Activated CD4-positive, alpha-beta T cell treated with anti-CD3 and anti-CD28 coated beads, Interleukin-2, amount 10 ng/mL, durations not matched to agents 24 days and 14 days (primary cell): ENCODE data around the gene MC3R. TPM values are rescaled to one million over a fixed set of nuclear protein-coding genes. Genes with fewer than 3 reads are reported as not detected.

Experiments
- DNase-seq: peaks from one replicate; pipeline ENCODE4 v3.0.0; 2022
- H3K27ac Mint-ChIP-seq: one replicate; pipeline ENCODE4 v1.8.0; 2022; ENCODE audit warnings: mild to moderate bottlenecking, mixed read lengths
- H3K27me3 Mint-ChIP-seq: one replicate; pipeline ENCODE4 v1.8.0; 2022; ENCODE audit warnings: mixed read lengths
- H3K36me3 Mint-ChIP-seq: one replicate; pipeline ENCODE4 v1.8.0; 2022; ENCODE audit warnings: low read depth, mild to moderate bottlenecking, mixed read lengths
- H3K4me1 Mint-ChIP-seq: one replicate; pipeline ENCODE4 v1.8.0; 2021; ENCODE audit warnings: mixed read lengths
- H3K4me3 Mint-ChIP-seq: one replicate; pipeline ENCODE4 v1.8.0; 2022; ENCODE audit warnings: mild to moderate bottlenecking, moderate library complexity, mixed read lengths
- H3K9me3 Mint-ChIP-seq: one replicate; pipeline ENCODE4 v1.8.0; 2021; ENCODE audit warnings: mixed read lengths
- intact Hi-C: fragments of 100-400 bp; cut with micrococcal nuclease; formaldehyde crosslinking; loops from one replicate; pipeline ENCODE4 v1.15.1; 2023
- total RNA-seq: library from RNA; stranded (reverse); gene quantifications from 2 replicates; pipeline ENCODE4 v1.2.3, GENCODE V29; 2022

MC3R gene
- total RNA-seq, 1 donor from 2014 or later, result not detected

DNA sequence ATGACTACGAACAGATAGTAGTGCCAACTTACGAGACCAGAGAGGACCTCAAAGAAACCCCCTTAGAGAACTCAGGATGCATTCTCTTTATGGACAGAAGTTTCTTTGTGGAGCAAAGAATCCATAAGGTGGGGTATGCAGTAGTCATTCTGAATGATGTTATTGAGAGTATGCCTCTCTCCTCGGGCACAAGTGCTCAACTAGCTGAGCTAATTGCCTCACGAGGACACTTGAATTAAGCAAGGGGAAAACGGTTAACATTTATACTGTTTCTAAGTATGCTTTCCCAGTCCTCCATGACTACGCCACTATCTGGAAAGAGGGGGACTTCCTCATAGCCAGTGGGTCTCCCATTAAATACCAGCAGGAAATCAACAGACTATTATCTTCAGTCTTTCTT is 25.6 kb downstream of the MC3R start:
- H3K27ac Mint-ChIP-seq, result no peak overlapping the region
- H3K27me3 Mint-ChIP-seq, result no peaks in the 10 kb centered on the region
- no peaks in the 10 kb centered on the region for H3K36me3 Mint-ChIP-seq
- no peaks in the 10 kb centered on the region for H3K9me3 Mint-ChIP-seq
- no peaks in the 10 kb centered on the region for H3K4me1 Mint-ChIP-seq
- intact Hi-C loops, result no loop called here
- no peak overlapping the region for H3K4me3 Mint-ChIP-seq
- no peak for DNase-seq

- Mint-ChIP-seq H3K27me3 (no peaks in the 10 kb centered on the region), H3K36me3 (no peaks in the 10 kb centered on the region), H3K9me3 (peaks cover 3% of the 10 kb centered on the region), H3K4me1 (no peaks in the 10 kb centered on the region), H3K4me3 (no peak overlapping the region), H3K27ac (no peak overlapping the region)
- intact Hi-C loops, result no loop called here
- no peak for DNase-seq
Observed at GRCh38 chr20:56278196-56278595, 29.7 kb downstream of the MC3R start.

GRCh38 chr20:56285496-56285895 is 37.0 kb downstream of the MC3R start:
- Mint-ChIP-seq H3K4me1 (no peaks in the 10 kb centered on the region), H3K27me3 (no peaks in the 10 kb centered on the region), H3K9me3 (peaks cover 3% of the 10 kb centered on the region), H3K27ac (no peak overlapping the region), H3K4me3 (no peak overlapping the region), H3K36me3 (no peaks in the 10 kb centered on the region)
- intact Hi-C loops, result no loop called here
- no peak for DNase-seq

DNA sequence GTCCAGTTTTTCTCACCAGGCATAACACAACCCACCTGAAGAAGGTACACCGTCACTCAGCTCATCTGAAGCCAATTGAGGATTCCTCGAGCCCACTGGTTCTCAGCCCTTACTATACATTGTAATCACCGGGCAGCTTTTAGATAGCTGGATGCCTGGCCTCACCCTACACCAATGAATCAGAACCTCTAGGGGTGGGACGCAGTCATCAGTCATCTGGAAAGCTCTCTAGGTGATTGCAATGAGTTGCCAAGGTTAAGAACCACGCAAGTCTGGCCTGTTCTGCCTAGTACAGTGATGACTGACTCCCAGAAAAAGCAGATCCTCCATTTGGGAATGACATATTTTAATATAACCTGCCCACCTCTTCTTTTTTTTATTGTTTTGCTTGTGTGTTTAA is 41.1 kb downstream of the MC3R start:
- no peak for DNase-seq
- Mint-ChIP-seq H3K4me3 (no peak overlapping the region), H3K27ac (no peak overlapping the region), H3K36me3 (no peaks in the 10 kb centered on the region), H3K4me1 (no peaks in the 10 kb centered on the region), H3K27me3 (no peaks in the 10 kb centered on the region), H3K9me3 (no peaks in the 10 kb centered on the region)
- intact Hi-C loops, result no loop called here

GRCh38 chr20:56299362-56299761 is 50.8 kb downstream of the MC3R start:
- DNase-seq, result no peak
- Mint-ChIP-seq H3K4me1 (no peaks in the 10 kb centered on the region), H3K4me3 (no peak overlapping the region), H3K27me3 (peaks cover 2% of the 10 kb centered on the region), H3K27ac (no peak overlapping the region), H3K9me3 (no peaks in the 10 kb centered on the region), H3K36me3 (no peaks in the 10 kb centered on the region)
- intact Hi-C loops, result no loop called here

Other genes starting within 250 kb of the MC3R start
- not detected in 2 replicates for gene CBLN4, start 243.2 kb upstream of the MC3R start, total RNA-seq
- 5.5 and 6.0 TPM in 2 replicates for gene FAM210B, start 110.2 kb downstream of the MC3R start, total RNA-seq
- gene AURKA, start 143.5 kb downstream of the MC3R start, total RNA-seq, result 42.3 and 42.6 TPM in 2 replicates
- 52.2 and 52.5 TPM in 2 replicates for gene CSTF1, start 143.9 kb downstream of the MC3R start, total RNA-seq
- gene CASS4, start 163.5 kb downstream of the MC3R start, total RNA-seq, result 2.8 and 3.1 TPM in 2 replicates
- gene RTF2, start 219.9 kb downstream of the MC3R start, total RNA-seq, result 92.3 and 96.5 TPM in 2 replicates